Pancreas (tissue), 10 donors: Measurements from ENCODE around the gene SLC35B2. TPM values are rescaled to one million over a fixed set of nuclear protein-coding genes. Genes with fewer than 3 reads are reported as not detected.

Experiments
- ATAC-seq, 4 donors: fragments of 200-7000 bp; cut with Tn5 transposase; one replicate each; pipeline versions ENCODE4 v1.8.0 to v1.9.1; 2020; ENCODE audit warnings: mild to moderate bottlenecking in 4 of 4, moderate library complexity in 4 of 4
- DNase-seq, 6 donors: peaks; one replicate each; pipeline ENCODE4 v3.0.0-alpha.2; 2020
- FAIRE-seq: peaks from 2 replicates; lab custom pipeline; 2012; peaks lifted over from hg19 to GRCh38; lab: Jason Lieb, UNC
- H3K27ac ChIP-seq, 4 donors: fragments of 200-600 bp; sonication (generic); 1 replicate in 3 of 4; 2 replicates in 1 of 4; pipeline versions ENCODE4 v1.5.0 to v1.8.0; 2020
- H3K27me3 ChIP-seq, 4 donors: fragments of 200-600 bp; one replicate each; pipeline ENCODE4 v1.8.0; 2021
- H3K36me3 ChIP-seq, 3 donors: fragments of 200-600 bp; sonication (generic) in 1 of 3; one replicate each; pipeline versions ENCODE4 v1.5.0 to v1.8.0; 2020 to 2021
- H3K4me1 ChIP-seq, 3 donors: fragments of 200-600 bp; one replicate each; pipeline ENCODE4 v1.8.0; 2021
- H3K4me3 ChIP-seq, 4 donors: fragments of 200-600 bp; sonication (generic) in 2 of 4; one replicate each; pipeline versions ENCODE4 v1.5.0 to v1.8.0; 2020 to 2021
- H3K9me3 ChIP-seq, 4 donors: fragments of 200-600 bp; one replicate each; pipeline ENCODE4 v1.8.0; 2021
- CTCF ChIP-seq, 4 donors: fragments of 200-600 bp; sonication (generic) in 3 of 4; IDR thresholded peaks; one replicate each; pipeline versions ENCODE4 v1.5.0 to v1.8.0; 2021; ENCODE audit warnings: antibody characterized with exemption in 4 of 4
- WGBS, 2 donors: extraction: QIAGEN DNeasy Blood & Tissue Kit; methylation state at CpG; one replicate each; pipeline ENCODE4 v1.1.7; 2013; 5-methylcytosine and 5-hydroxymethylcytosine counted together
- intact Hi-C, 3 donors: fragments of 100-400 bp; cut with DNase I; formaldehyde crosslinking; loops; one replicate each; pipeline versions ENCODE4 v1.11.1 to v1.14.2; 2022
- polyA plus RNA-seq, 2 donors: library from polyadenylated mRNA; stranded (reverse); fragments of 200-250 nt; gene quantifications; one replicate each; pipeline ENCODE4 v1.2.3, GENCODE V29; 2013
- total RNA-seq, 6 donors: library from RNA; stranded (reverse); fragmentation: NEBNext Ultra II Directional in 4 of 6; extraction: Animal tissue kit (Norgen Biotek cat#: 25700) in 4 of 6; gene quantifications; one replicate each; pipeline versions ENCODE4 v1.2.1 to v1.2.4, GENCODE V29; 2021 to 2023
- donor health status: healthy with polysubstance abuse.
- donor health status: DM: no; HTN: no; CAD: no; lungs with moderate emphysema.
- donor health status: DM: no; HTN: no; CAD: no.
- donor health status: control.
- donor health status: control.
- donor health status: Bipolar disorder and iron deficiency.
- donor health status: DM: yes; HTN: yes; CAD: no.
- donor health status: DM: no; HTN: no; CAD: no.
- donor health status: DM: no; HTN: no; CAD: no.
- donor health status: DM: yes; HTN: yes; CAD: no.

Gene SLC35B2
- total and polyA plus RNA-seq, 8 donors = 10.8 to 30.4 (median 20.5) TPM

- peaks cover 0 to 8% (median 3%) of the 10 kb centered on the region in 4 donors for H3K27me3 ChIP-seq
- WGBS, 2 donors = 87 to 94% methylated on average over 6 of the region's 6 CpGs
- no peak overlapping the region for H3K27ac ChIP-seq
- H3K9me3 ChIP-seq = no peaks in the 10 kb centered on the region
- ATAC-seq = no peak
- H3K4me3 ChIP-seq = no peak overlapping the region
- H3K36me3 ChIP-seq = no peaks in the 10 kb centered on the region
- intact Hi-C loops = no loop called here
- peak in 1 of 6 donors; percentile 27 for DNase-seq
- peaks cover 0 to 3% (median 0%) of the 10 kb centered on the region in 3 donors for H3K4me1 ChIP-seq
- no peak for FAIRE-seq
- TF ChIP-seq CTCF (IDR thresholded peaks at IDR 0.05) = no peak
Observed at GRCh38 chr6:44271406-44271723, 14.0 kb upstream of the SLC35B2 start.

GRCh38 chr6:44270526-44271405, 13.4 kb upstream of the SLC35B2 start:
- H3K36me3 ChIP-seq = no peaks in the 10 kb centered on the region
- H3K27ac ChIP-seq = no peak overlapping the region
- peaks cover 0 to 3% (median 0%) of the 10 kb centered on the region in 3 donors for H3K4me1 ChIP-seq
- no peak for TF ChIP-seq CTCF (IDR thresholded peaks at IDR 0.05)
- DNase-seq (peak in 1 of 6 donors; percentile 70), ATAC-seq (no peak), FAIRE-seq (no peak)
- intact Hi-C loops = no loop called here
- peaks cover 0 to 6% (median 3%) of the 10 kb centered on the region in 4 donors for H3K27me3 ChIP-seq
- WGBS, 2 donors = 3 to 5% methylated on average over 28 to 89 of the region's 90 CpGs
- no peaks in the 10 kb centered on the region for H3K9me3 ChIP-seq
- peak overlapping the region in 3 of 4 donors; percentile 18 to 35 (median 30) for H3K4me3 ChIP-seq

GRCh38 chr6:44269921-44270525, 12.7 kb upstream of the SLC35B2 start, which contains the start of gene TMEM151B:
Gene TMEM151B (plus strand): TSS chr6:44270450. CDS start chr6:44270743, 293 bp downstream.
- ATAC-seq = no peak
- WGBS, 2 donors = 24 to 43% methylated on average over 14 to 25 of the region's 29 CpGs

GRCh38 chr6:44269178-44269920, 12.0 kb upstream of the SLC35B2 start:
- intact Hi-C loops = loop anchor here in 2 of 3 donors (5.0 kb wide), 2 partner anchors 63 to 68 kb away; no protein-coding TSS in a partner anchor
- no peak overlapping the region for H3K27ac ChIP-seq
- H3K9me3 ChIP-seq = no peaks in the 10 kb centered on the region
- ATAC-seq (no peak), DNase-seq (peak in 1 of 6 donors; percentile 12), FAIRE-seq (no peak)
- H3K4me1 ChIP-seq = peaks cover 0 to 4% (median 1%) of the 10 kb centered on the region in 3 donors
- H3K4me3 ChIP-seq = no peak overlapping the region
- 27% methylated on average over 1 of the region's 1 CpG for WGBS, 2 donors
- no peaks in the 10 kb centered on the region for H3K27me3 ChIP-seq
- H3K36me3 ChIP-seq = no peaks in the 10 kb centered on the region
- TF ChIP-seq CTCF (IDR thresholded peaks at IDR 0.05) = no peak

More at GRCh38 chr6:44269921-44270525, 12.7 kb upstream of the SLC35B2 start, which contains the start of gene TMEM151B:
- Histone ChIP-seq H3K4me3 (peak within 1 kb of the TSS in 3 of 4 donors; percentile 18 to 35 (median 30)), H3K27me3 (no peaks in the 10 kb centered on the region), H3K36me3 (no peaks in the 10 kb centered on the region), H3K4me1 (no peaks in the 10 kb centered on the region), H3K9me3 (no peaks in the 10 kb centered on the region), H3K27ac (no peak within 1 kb of the TSS)
- DNase-seq = peak in 1 of 6 donors; percentile 52
- no peak for TF ChIP-seq CTCF (IDR thresholded peaks at IDR 0.05)
- FAIRE-seq = no peak
- intact Hi-C loops = loop anchor here in 2 of 3 donors (5.0 kb wide), 2 partner anchors 62 to 67 kb away; no protein-coding TSS in a partner anchor
